K562 (cell line): ENCODE results near the gene DNAH17. TPM values are rescaled to one million over a fixed set of nuclear protein-coding genes. Genes with fewer than 3 reads are reported as not detected.

Source experiments
- ATAC-seq: fragments of 200-7000 bp; cut with Tn5 transposase; 3 replicates; pipeline ENCODE4 v1.9.1; 2020; ENCODE audit warnings: moderate library complexity
- BruUV-seq: library from RNA; stranded (reverse); fragments of 400-500 nt; replicated peaks from 2 replicates; lab custom pipeline; 2021; lab: Mats Ljungman, UMichigan
- CTCF ChIA-PET: fragments of 300-600 bp; formaldehyde crosslinking; extraction: SDS; loops from one replicate; lab custom pipeline; 2021; ENCODE audit warnings: low intra/inter-chr PET ratio; lab: Yijun Ruan, JAX
- POLR2A ChIA-PET: fragments of 300-600, 350-650 bp; sonication (Branson Sonifier 250); formaldehyde crosslinking; extraction: SDS; loops from one replicate; lab custom pipeline; 2021; ENCODE audit warnings: antibody characterized with exemption, inconsistent platforms; lab: Yijun Ruan, JAX
- DNase-seq, 4 experiments: peaks; one replicate each; pipeline versions ENCODE4 v3.0.0 to v3.0.0-alpha.2; 2011 to 2018; ENCODE audit warnings: low spot score in 3 of 4, mixed read lengths in 3 of 4; ENCODE audit errors: extremely low read depth in 1 of 4
- FAIRE-seq: peaks from 2 replicates; lab custom pipeline; 2011; peaks lifted over from hg19 to GRCh38; lab: Jason Lieb, UNC
- H2AFZ ChIP-seq: 2 replicates; pipeline ENCODE4 v1.6.0; 2011; ENCODE audit warnings: low read depth, low read length, control low read depth, inconsistent platforms
- H3K27ac ChIP-seq: fragments of 200-600 bp; 3 replicates; pipeline ENCODE4 v1.8.0; 2011; ENCODE audit warnings: low read depth, mild to moderate bottlenecking, control low read depth, inconsistent platforms, low read length, moderate library complexity, mixed read lengths; ENCODE audit errors: extremely low read depth
- H3K27me3 ChIP-seq, 2 experiments: fragments of 300-600 bp in 1 of 2; 2 replicates in 1 of 2; 3 replicates in 1 of 2; pipeline versions ENCODE4 v1.6.0 to v1.8.0; 2011; ENCODE audit warnings: inconsistent platforms in 2 of 2, low read length in 2 of 2, mild to moderate bottlenecking in 1 of 2, mixed read lengths in 1 of 2, moderate library complexity in 1 of 2; ENCODE audit not compliant: control insufficient read depth in 2 of 2, insufficient read depth in 2 of 2
- H3K36me3 ChIP-seq: fragments of 300-600 bp; 3 replicates; pipeline ENCODE4 v1.8.0; 2011; ENCODE audit warnings: mild to moderate bottlenecking, low read length, inconsistent platforms; ENCODE audit not compliant: control insufficient read depth, insufficient read depth
- H3K4me1 ChIP-seq, 2 experiments: fragments of 200-600 bp in 1 of 2; replicated peaks in 1 of 2; 2 replicates in 1 of 2; 3 replicates in 1 of 2; pipeline versions ENCODE4 v1.5.1 to v1.8.0; 2011; ENCODE audit warnings: inconsistent platforms in 2 of 2, low read length in 2 of 2, mild to moderate bottlenecking in 1 of 2, mixed read lengths in 1 of 2, moderate library complexity in 1 of 2; ENCODE audit not compliant: control insufficient read depth in 2 of 2, insufficient read depth in 2 of 2
- H3K4me2 ChIP-seq: 2 replicates; pipeline ENCODE4 v1.6.1; 2011; ENCODE audit warnings: low read length, control low read depth, inconsistent platforms, mixed read lengths; ENCODE audit not compliant: insufficient read depth
- H3K4me3 ChIP-seq: fragments of 200-600 bp; sonication (generic), shearing (Covaris generic); 2 replicates; pipeline ENCODE4 v1.5.1; 2016; ENCODE audit warnings: control low read depth, inconsistent platforms
- H3K79me2 ChIP-seq: fragments of 200-600 bp; 3 replicates; pipeline ENCODE4 v1.8.0; 2011; ENCODE audit warnings: low read length, inconsistent platforms; ENCODE audit not compliant: control insufficient read depth, insufficient read depth
- H3K9ac ChIP-seq, 2 experiments: 2 replicates each; pipeline versions ENCODE4 v1.6.0 to v1.6.1; 2011; ENCODE audit warnings: low read depth in 2 of 2, low read length in 2 of 2, control low read depth in 1 of 2, inconsistent platforms in 1 of 2, mild to moderate bottlenecking in 1 of 2, mixed read lengths in 1 of 2; ENCODE audit not compliant: insufficient read depth in 1 of 2
- H3K9me1 ChIP-seq: one replicate; pipeline ENCODE4 v1.6.0; 2011; ENCODE audit warnings: inconsistent platforms, mild to moderate bottlenecking, low read length, moderate library complexity; ENCODE audit not compliant: control insufficient read depth, insufficient read depth
- H3K9me3 ChIP-seq: replicated peaks from 2 replicates; pipeline ENCODE4 v1.5.1; 2011; ENCODE audit warnings: low read depth, low read length, inconsistent platforms; ENCODE audit not compliant: control insufficient read depth, insufficient read depth
- H4K20me1 ChIP-seq: replicated peaks from 2 replicates; pipeline ENCODE4 v1.6.1; 2011; ENCODE audit warnings: low read length, inconsistent platforms, mixed read lengths; ENCODE audit not compliant: control insufficient read depth, insufficient read depth
- ETV6 ChIP-seq, 3 experiments: fragments of 150-350 bp in 1 of 3; sonication (generic) in 1 of 3; formaldehyde crosslinking in 1 of 3; IDR thresholded peaks; 2 replicates each; pipeline versions ENCODE4 v1.6.1 to v1.8.0; 2014 to 2022; ENCODE audit warnings: borderline replicate concordance in 2 of 3, low read depth in 2 of 3, antibody characterized with exemption in 1 of 3, low read length in 1 of 3, mild to moderate bottlenecking in 1 of 3, missing genetic modification reagents in 1 of 3
- MAFK ChIP-seq: IDR thresholded peaks from 2 replicates; pipeline ENCODE4 v1.6.1; 2011; ENCODE audit warnings: low read length, improper control_type of control experiment
- NFIC ChIP-seq: fragments of 450-650 bp; IDR thresholded peaks from 2 replicates; pipeline ENCODE4 v1.6.1; 2017; ENCODE audit warnings: mild to moderate bottlenecking, inconsistent platforms
- NFIX ChIP-seq: fragments of 250-450 bp; sonication (Bioruptor Pico); IDR thresholded peaks from 2 replicates; pipeline ENCODE4 v1.4.0; 2020; ENCODE audit warnings: low read depth, mild to moderate bottlenecking, moderate library complexity
- POLR2G ChIP-seq: fragments of 200-400 bp; formaldehyde crosslinking; IDR thresholded peaks from 2 replicates; pipeline ENCODE4 v1.6.1; 2017; ENCODE audit warnings: low read depth, mild to moderate bottlenecking, antibody characterized with exemption, low read length, moderate library complexity
- ZMIZ1 ChIP-seq, 2 experiments: fragments of 150-350 bp in 1 of 2; IDR thresholded peaks; 2 replicates each; pipeline ENCODE4 v1.6.1; 2012 to 2016; ENCODE audit warnings: low read depth in 2 of 2, low read length in 2 of 2, mild to moderate bottlenecking in 1 of 2, moderate library complexity in 1 of 2
- ZNF449 ChIP-seq: fragments of 250-450 bp; sonication (Bioruptor Pico); IDR thresholded peaks from 2 replicates; pipeline ENCODE4 v1.8.0; 2022; ENCODE audit warnings: moderate library complexity, mild to moderate bottlenecking, inconsistent platforms
- ZNF561 ChIP-seq: fragments of 450-650 bp; formaldehyde crosslinking; conservative IDR thresholded peaks from 2 replicates; pipeline ENCODE4 v1.4.0; 2020; ENCODE audit warnings: mild to moderate bottlenecking, moderate library complexity
- WGBS: fragments of 100-300 bp; shearing (Covaris generic); methylation state at CpG from one replicate; pipeline ENCODE4 v1.1.6; 2016; ENCODE audit warnings: low coverage, mixed read lengths; ENCODE audit not compliant: insufficient coverage; ENCODE audit errors: missing lambda C conversion rate; 5-methylcytosine and 5-hydroxymethylcytosine counted together
- in situ Hi-C: fragments of 300-500 bp; cut with MboI; formaldehyde crosslinking; loops from 4 replicates; pipeline ENCODE4 v1.15.0; 2018; ENCODE audit warnings: inconsistent platforms, mixed read lengths
- intact Hi-C: fragments of 100-400 bp; cut with micrococcal nuclease; formaldehyde crosslinking; loops from 2 replicates; pipeline ENCODE4 v1.14.2; 2022
- polyA plus RNA-seq, 8 experiments: library from polyadenylated mRNA; depleted of rRNA in 4 of 8; stranded (reverse) in 5 of 8; unstranded in 3 of 8; fragments of >200 nt; fragmentation: Nextera tagmentation in 2 of 8; fragmentation: Illumina TruSeq in 1 of 8; extraction: Ambion mirVana in 2 of 8; extraction: Trizol in 1 of 8; gene quantifications; 2 replicates each; pipeline versions ENCODE4 v1.2.1 to v1.2.3, GENCODE V29; 2011 to 2014; ENCODE audit warnings: inconsistent platforms in 1 of 8, missing spikeins in 1 of 8
- total RNA-seq, 7 experiments: library from RNA; depleted of rRNA in 6 of 7; stranded (reverse); fragments of >200 nt in 6 of 7; fragmentation: Illumina TruSeq in 2 of 7; extraction: Trizol in 2 of 7; gene quantifications; 2 replicates each; pipeline versions ENCODE4 v1.2.1 to v1.2.3, GENCODE V29; 2011 to 2021; ENCODE audit warnings: low replicate concordance in 1 of 7

The DNAH17 gene
- total and polyA plus RNA-seq, 9 of the 15 experiments (the other 6 are each of a cell fraction or from before 2014, with no cell fraction given): under 0.01 to 0.06 (median 0.03) TPM; not detected in 5

- no peak for TF ChIP-seq ETV6 (IDR thresholded peaks at IDR 0.05; ENCODE audit: borderline replicate concordance in 1 of 2, low read depth in 2 of 2, low read length in 1 of 2)
- no peak for TF ChIP-seq ETV6 (CRISPR knock-in tag; IDR thresholded peaks at IDR 0.05; ENCODE audit: borderline replicate concordance)
- TF ChIP-seq NFIC: peak; percentile 98
- TF ChIP-seq NFIX: peak; percentile 96
- no peak for TF ChIP-seq ZMIZ1 (IDR thresholded peaks at IDR 0.05; ENCODE audit: low read depth in 2 of 2, low read length in 2 of 2)
These were observed 158.7 kb downstream of the DNAH17 start (continued) for GRCh38 chr17:78418326-78419026.

- WGBS: 91% methylated on average over 12 of the region's 13 CpGs
- TF ChIP-seq ZNF449 (CRISPR knock-in tag): no peak
- no peak for TF ChIP-seq ZNF561
- 0 out of 2 replicates have a peak, but pooled peaks have one; percentile 21 for TF ChIP-seq POLR2G
- TF ChIP-seq MAFK: no peak
- BruUV-seq: no TSS peak
- no peaks in the 10 kb centered on the region for H3K27me3 ChIP-seq
- ATAC-seq (no peak), DNase-seq (no peak), FAIRE-seq (no peak)
- ChIA-PET CTCF (interaction anchor here (0.9 kb wide), 1 partner anchor 398 kb away, joined by 3 read pairs; no protein-coding TSS in a partner anchor), POLR2A (no interaction called here)
- peaks cover 24 to 43% of the 10 kb centered on the region in 2 experiments for H3K4me1 ChIP-seq
- intact Hi-C loops (no loop called here), in situ Hi-C loops (no loop called here)
- no peaks in the 10 kb centered on the region for H3K9me3 ChIP-seq
- no peak overlapping the region; a peak in 1 of 4 replicates for H3K9ac ChIP-seq
- no peak overlapping the region for H3K4me2 ChIP-seq
- H4K20me1 ChIP-seq: peaks cover 9% of the 10 kb centered on the region
- H3K4me3 ChIP-seq: no peak overlapping the region
- peaks cover 78% of the 10 kb centered on the region; the same call in 2 of the 3 replicates for H3K36me3 ChIP-seq
- H3K27ac ChIP-seq: no peak overlapping the region
- peaks cover 9% of the 10 kb centered on the region; the same call in 2 of the 3 replicates for H3K79me2 ChIP-seq
- no peak overlapping the region for H2AFZ ChIP-seq
- H3K9me1 ChIP-seq: peaks cover 4% of the 10 kb centered on the region
These were observed 159.7 kb downstream of the DNAH17 start for GRCh38 chr17:78417531-78417909.
